Mesendoderm (in vitro differentiated cells): Measurements from ENCODE around the gene IQGAP2.

ENCODE experiments used
- DNase-seq: peaks from one replicate; pipeline ENCODE4 v3.0.0; 2013
- H2AK5ac ChIP-seq: 2 replicates; pipeline ENCODE4 v1.6.1; 2013; ENCODE audit warnings: low read length, inconsistent platforms
- H2BK120ac ChIP-seq: 2 replicates; pipeline ENCODE4 v1.6.1; 2013; ENCODE audit warnings: low read depth, mild to moderate bottlenecking, low read length, moderate library complexity, mixed read lengths
- H2BK15ac ChIP-seq: replicated peaks from 2 replicates; pipeline ENCODE4 v1.6.1; 2013; ENCODE audit warnings: low read depth, mild to moderate bottlenecking, moderate library complexity
- H2BK5ac ChIP-seq: 2 replicates; pipeline ENCODE4 v1.6.1; 2013; ENCODE audit warnings: low read length, inconsistent platforms
- H3K18ac ChIP-seq: 2 replicates; pipeline ENCODE4 v1.6.1; 2013; ENCODE audit warnings: mild to moderate bottlenecking, low read length, mixed read lengths
- H3K23ac ChIP-seq: one replicate; pipeline ENCODE4 v1.6.1; 2013; ENCODE audit warnings: low read length
- H3K27ac ChIP-seq: 2 replicates; pipeline ENCODE4 v1.5.1; 2013; ENCODE audit warnings: low read depth, mild to moderate bottlenecking, inconsistent platforms, low read length, moderate library complexity
- H3K27me3 ChIP-seq: 2 replicates; pipeline ENCODE4 v1.6.1; 2013; ENCODE audit warnings: low read length, control low read depth, mild to moderate bottlenecking, inconsistent platforms; ENCODE audit not compliant: insufficient read depth, poor library complexity
- H3K36me3 ChIP-seq: 2 replicates; pipeline ENCODE4 v1.6.1; 2013; ENCODE audit warnings: low read length, inconsistent platforms; ENCODE audit not compliant: control insufficient read depth, insufficient read depth
- H3K4ac ChIP-seq: one replicate; pipeline ENCODE4 v1.6.1; 2013; ENCODE audit warnings: low read depth, mild to moderate bottlenecking, low read length, moderate library complexity
- H3K4me1 ChIP-seq: 2 replicates; pipeline ENCODE4 v1.6.1; 2013; ENCODE audit warnings: low read depth, low read length, inconsistent platforms; ENCODE audit not compliant: control insufficient read depth
- H3K4me2 ChIP-seq: 2 replicates; pipeline ENCODE4 v1.6.1; 2013; ENCODE audit warnings: low read length
- H3K4me3 ChIP-seq: 2 replicates; pipeline ENCODE4 v1.5.1; 2013; ENCODE audit warnings: mild to moderate bottlenecking, low read length
- H3K56ac ChIP-seq: one replicate; pipeline ENCODE4 v1.6.1; 2013; ENCODE audit warnings: low read length
- H3K79me1 ChIP-seq: 2 replicates; pipeline ENCODE4 v1.6.1; 2013; ENCODE audit warnings: low read length, inconsistent platforms
- H3K79me2 ChIP-seq: 2 replicates; pipeline ENCODE4 v1.6.1; 2013; ENCODE audit warnings: mild to moderate bottlenecking, low read length; ENCODE audit not compliant: control insufficient read depth, insufficient read depth
- H3K9ac ChIP-seq: 2 replicates; pipeline ENCODE4 v1.6.1; 2013; ENCODE audit warnings: low read length, inconsistent platforms
- H4K5ac ChIP-seq: one replicate; pipeline ENCODE4 v1.6.1; 2013; ENCODE audit warnings: low read length
- H4K8ac ChIP-seq: one replicate; pipeline ENCODE4 v1.6.1; 2013; ENCODE audit warnings: low read depth, mild to moderate bottlenecking, control low read depth, low read length, moderate library complexity
- WGBS: extraction: QIAGEN DNeasy Blood & Tissue Kit; methylation state at CpG from one replicate; pipeline ENCODE4 v1.1.7; 2013; ENCODE audit warnings: low lambda C conversion rate, missing lambda C conversion rate; ENCODE audit not compliant: insufficient coverage; ENCODE audit errors: extremely low coverage; 5-methylcytosine and 5-hydroxymethylcytosine counted together

IQGAP2 gene

DNA sequence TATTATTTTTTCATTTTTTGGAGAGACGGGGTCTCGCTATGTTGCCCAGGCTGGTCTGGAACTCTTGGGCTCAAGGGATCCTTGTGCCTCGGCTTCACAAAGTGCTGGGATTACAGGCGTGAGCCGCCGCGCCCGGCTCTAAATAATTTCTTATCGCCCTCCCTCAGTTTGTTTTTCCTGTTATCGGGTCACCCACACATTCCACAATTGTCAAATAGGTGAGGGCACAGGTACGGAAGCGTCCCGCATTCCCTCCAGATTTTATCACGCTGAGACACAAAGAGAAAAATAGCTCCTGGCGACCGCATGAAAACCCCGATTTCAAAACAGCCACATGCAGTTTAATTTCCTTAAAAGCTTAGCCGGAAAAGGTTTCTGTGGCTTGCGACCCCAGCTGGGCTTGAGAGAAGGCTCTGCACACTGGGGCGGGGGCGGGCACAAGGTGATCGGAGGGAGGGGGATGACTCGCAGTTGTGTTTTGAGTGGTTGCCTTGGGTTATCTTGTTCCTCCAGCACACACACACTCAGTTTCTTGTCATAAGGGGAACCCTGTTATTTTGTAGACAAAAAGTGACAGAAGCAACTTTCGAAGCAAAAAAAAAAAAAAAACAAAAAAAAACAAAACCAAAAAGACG is 717 bp upstream of the IQGAP2 start:
- no peak overlapping the region for H4K5ac ChIP-seq
- peak; percentile 92 for DNase-seq
- WGBS = no CpG with 5 or more reads among the region's 25 CpGs
- H3K56ac ChIP-seq = peak overlapping the region; percentile 71
- H2AK5ac ChIP-seq = no peak overlapping the region
- no peak overlapping the region for H2BK5ac ChIP-seq
- no peaks in the 10 kb centered on the region for H3K79me2 ChIP-seq
- H3K36me3 ChIP-seq = no peaks in the 10 kb centered on the region
- no peak overlapping the region for H3K23ac ChIP-seq
- H3K18ac ChIP-seq = no peak overlapping the region
- no peak overlapping the region for H2BK15ac ChIP-seq
- H3K4ac ChIP-seq = no peak overlapping the region
- H3K27me3 ChIP-seq = no peaks in the 10 kb centered on the region
- H3K27ac ChIP-seq = peak overlapping the region; percentile 61
- peaks cover 2% of the 10 kb centered on the region for H3K79me1 ChIP-seq
- peak overlapping the region; percentile 62 for H3K9ac ChIP-seq
- peak overlapping the region; percentile 44 for H3K4me2 ChIP-seq
- no peak overlapping the region for H3K4me3 ChIP-seq
- no peak overlapping the region for H2BK120ac ChIP-seq
- peaks cover 3% of the 10 kb centered on the region for H3K4me1 ChIP-seq
- H4K8ac ChIP-seq = no peak overlapping the region

DNA sequence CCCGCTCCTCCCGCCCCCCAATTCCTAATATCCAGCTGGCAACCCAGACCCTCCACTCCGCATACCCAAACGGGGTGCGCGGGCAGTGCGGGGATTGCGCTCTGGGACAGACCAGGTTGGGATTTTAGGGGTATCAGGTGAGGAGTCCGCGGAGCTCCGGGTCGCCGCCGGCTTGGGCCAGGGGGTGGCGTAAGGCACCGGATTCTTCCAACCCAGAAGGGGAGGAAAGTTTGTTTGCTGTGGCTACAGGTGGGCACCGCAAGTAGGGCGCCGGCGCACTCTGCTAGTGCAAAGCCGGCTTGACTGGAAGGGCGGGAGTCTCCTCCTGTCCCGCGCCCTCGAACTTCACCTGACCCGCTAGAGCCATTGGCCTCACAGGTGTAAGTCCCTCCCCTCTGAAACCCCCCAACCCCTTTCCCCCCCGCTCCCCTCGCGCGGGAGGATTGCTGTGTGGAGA is 709 bp downstream of the IQGAP2 start:
- H3K4ac ChIP-seq = peak overlapping the region; percentile 81
- H4K8ac ChIP-seq = no peak overlapping the region
- H3K56ac ChIP-seq = peak overlapping the region; percentile 75
- no peak overlapping the region for H3K23ac ChIP-seq
- no peak overlapping the region for H2BK5ac ChIP-seq
- no peaks in the 10 kb centered on the region for H3K36me3 ChIP-seq
- peak overlapping the region; percentile 77 for H3K18ac ChIP-seq
- H3K4me1 ChIP-seq = peaks cover 3% of the 10 kb centered on the region
- H2BK120ac ChIP-seq = no peak overlapping the region
- no peak overlapping the region for H3K27ac ChIP-seq
- no peak overlapping the region for H2BK15ac ChIP-seq
- H3K4me2 ChIP-seq = peak overlapping the region; percentile 35
- no CpG with 5 or more reads among the region's 30 CpGs for WGBS
- peaks cover 4% of the 10 kb centered on the region for H3K79me2 ChIP-seq
- no peak overlapping the region for H2AK5ac ChIP-seq
- no peak overlapping the region for H4K5ac ChIP-seq
- peak overlapping the region; percentile 62 for H3K9ac ChIP-seq
- no peaks in the 10 kb centered on the region for H3K27me3 ChIP-seq
- peak; percentile 89 for DNase-seq
- peak overlapping the region; percentile 21 for H3K4me3 ChIP-seq
- peaks cover 2% of the 10 kb centered on the region for H3K79me1 ChIP-seq

DNA sequence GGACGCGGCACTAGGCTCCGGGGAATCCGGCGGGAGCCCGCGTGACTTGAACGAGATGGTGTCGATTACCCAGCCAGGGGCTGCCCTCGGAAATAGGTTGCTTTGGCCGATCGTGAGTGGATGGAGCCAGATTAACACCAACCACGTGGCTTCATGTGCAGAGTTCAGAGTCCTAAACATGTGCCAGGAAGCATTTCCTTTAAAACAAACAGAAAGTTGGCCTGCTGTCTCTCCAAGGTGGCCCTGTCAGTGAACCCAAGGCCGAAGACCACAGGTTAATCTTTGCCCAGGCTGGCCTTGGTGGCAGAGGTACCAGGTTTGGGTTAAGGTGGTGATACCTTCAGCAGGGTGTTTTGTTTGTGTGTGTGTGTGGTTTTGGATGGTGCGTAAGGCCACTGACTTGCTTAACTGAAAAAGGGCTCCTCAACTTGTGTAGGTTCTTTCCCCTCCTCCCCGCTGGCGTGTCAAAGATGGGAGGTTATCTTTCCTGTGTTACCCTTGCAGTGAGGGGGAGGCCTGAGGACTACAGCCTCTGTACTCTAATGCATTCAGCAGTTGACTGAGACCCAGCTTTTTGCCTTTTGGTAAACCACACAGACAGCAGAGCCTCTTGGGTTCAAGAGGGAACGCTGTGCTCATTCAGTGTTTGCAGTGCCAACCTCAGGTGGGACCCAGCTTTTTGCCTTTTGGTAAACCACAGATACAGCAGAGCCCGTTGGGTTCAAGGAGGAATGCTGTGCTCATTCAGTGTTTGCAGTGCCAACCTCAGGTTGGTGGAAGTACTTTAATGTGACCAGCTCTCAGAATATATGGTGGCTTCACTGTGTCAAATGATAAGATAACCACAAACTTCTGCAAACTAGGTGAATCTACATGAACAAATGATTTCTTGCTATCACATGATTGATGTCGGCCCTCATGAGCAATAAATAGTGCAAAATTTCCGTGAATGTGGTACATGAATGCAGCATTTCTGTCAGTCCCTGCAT is 1.4 kb downstream of the IQGAP2 start:
- no peak overlapping the region for H3K23ac ChIP-seq
- peaks cover 3% of the 10 kb centered on the region for H3K4me1 ChIP-seq
- no peak overlapping the region for H2BK5ac ChIP-seq
- peak; percentile 50 for DNase-seq
- H4K8ac ChIP-seq = no peak overlapping the region
- no peaks in the 10 kb centered on the region for H3K36me3 ChIP-seq
- peak overlapping the region; percentile 75 for H3K56ac ChIP-seq
- H3K4me3 ChIP-seq = no peak overlapping the region
- no peak overlapping the region for H4K5ac ChIP-seq
- WGBS = no CpG with 5 or more reads among the region's 21 CpGs
- peak overlapping the region; percentile 10 for H3K9ac ChIP-seq
- H2BK15ac ChIP-seq = no peak overlapping the region
- H3K79me1 ChIP-seq = peaks cover 2% of the 10 kb centered on the region
- peaks cover 4% of the 10 kb centered on the region for H3K79me2 ChIP-seq
- H3K4me2 ChIP-seq = no peak overlapping the region
- H2BK120ac ChIP-seq = no peak overlapping the region
- H3K27me3 ChIP-seq = no peaks in the 10 kb centered on the region
- H3K18ac ChIP-seq = peak overlapping the region; percentile 77
- H3K27ac ChIP-seq = no peak overlapping the region
- H3K4ac ChIP-seq = no peak overlapping the region
- H2AK5ac ChIP-seq = no peak overlapping the region

DNA sequence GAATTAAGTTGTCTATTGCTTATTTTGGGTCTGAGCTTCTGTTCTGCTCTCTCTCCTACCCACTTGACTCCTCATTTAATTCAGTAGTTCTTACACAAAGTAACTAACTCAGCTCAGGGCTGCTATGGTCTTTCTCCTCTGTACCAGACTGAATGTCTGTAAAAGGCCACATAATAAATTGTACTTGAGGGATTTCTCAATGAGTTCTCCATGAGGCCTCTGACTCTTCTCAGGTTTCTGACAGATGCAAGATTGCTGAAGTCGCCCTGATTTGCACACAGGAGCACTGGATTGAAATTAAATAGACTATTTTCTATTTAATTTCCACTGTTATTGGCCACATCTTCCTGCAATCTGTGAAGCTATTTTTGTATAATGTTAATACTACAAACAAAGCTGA is 2.9 kb downstream of the IQGAP2 start:
- Histone ChIP-seq H4K8ac (no peak overlapping the region), H2BK120ac (no peak overlapping the region), H3K56ac (no peak overlapping the region), H3K27me3 (no peaks in the 10 kb centered on the region), H3K27ac (no peak overlapping the region), H3K18ac (no peak overlapping the region), H3K79me2 (peaks cover 4% of the 10 kb centered on the region), H3K23ac (no peak overlapping the region), H3K4ac (no peak overlapping the region), H3K4me3 (no peak overlapping the region), H3K9ac (no peak overlapping the region), H3K4me2 (no peak overlapping the region), H2BK15ac (no peak overlapping the region), H3K4me1 (peaks cover 3% of the 10 kb centered on the region), H4K5ac (no peak overlapping the region), H2BK5ac (no peak overlapping the region), H2AK5ac (no peak overlapping the region), H3K79me1 (peaks cover 2% of the 10 kb centered on the region), H3K36me3 (no peaks in the 10 kb centered on the region)
- DNase-seq = no peak
- WGBS = no CpG with 5 or more reads among the region's 1 CpG

DNA sequence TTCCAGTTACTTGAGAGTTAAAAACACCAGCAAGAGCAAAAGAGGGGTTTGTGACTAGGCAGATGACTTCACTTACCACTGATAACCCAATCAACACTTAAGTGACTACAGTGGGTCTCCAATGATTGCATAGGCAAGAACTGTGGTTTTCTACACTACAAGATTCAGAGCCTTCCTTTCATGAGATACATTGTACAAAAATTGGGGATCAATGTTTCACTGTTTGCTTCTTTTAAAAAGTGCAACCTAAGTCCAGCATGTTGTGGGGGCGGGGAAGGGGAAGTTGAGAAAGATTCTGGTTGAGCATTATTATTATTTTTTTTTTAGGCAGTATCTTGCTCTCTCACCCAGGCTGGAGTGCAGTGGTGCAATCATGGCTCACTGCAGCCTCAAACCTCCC is 3.6 kb downstream of the IQGAP2 start:
- Histone ChIP-seq H3K18ac (no peak overlapping the region), H3K79me1 (peaks cover 2% of the 10 kb centered on the region), H2BK15ac (no peak overlapping the region), H2BK120ac (no peak overlapping the region), H3K56ac (no peak overlapping the region), H3K23ac (no peak overlapping the region), H2BK5ac (no peak overlapping the region), H3K79me2 (peaks cover 4% of the 10 kb centered on the region), H4K5ac (no peak overlapping the region), H3K4me3 (no peak overlapping the region), H3K36me3 (no peaks in the 10 kb centered on the region), H2AK5ac (no peak overlapping the region), H3K9ac (no peak overlapping the region), H3K4ac (no peak overlapping the region), H4K8ac (no peak overlapping the region), H3K4me1 (peaks cover 3% of the 10 kb centered on the region), H3K27ac (no peak overlapping the region), H3K27me3 (no peaks in the 10 kb centered on the region), H3K4me2 (no peak overlapping the region)
- no CpG with 5 or more reads among the region's 1 CpG for WGBS
- DNase-seq = peak; percentile 33
